HCT116 (cell line): ENCODE results near the gene TAMALIN. TPM values are rescaled to one million over a fixed set of nuclear protein-coding genes. Genes with fewer than 3 reads are reported as not detected.

Experiments
- ATAC-seq: fragments of 200-7000 bp; cut with Tn5 transposase; 2 replicates; pipeline ENCODE4 v1.9.1; 2020; ENCODE audit warnings: mild to moderate bottlenecking, moderate library complexity
- BruUV-seq: library from RNA; stranded (reverse); fragments of 400-500 nt; replicated peaks from 2 replicates; lab custom pipeline; 2021; lab: Mats Ljungman, UMichigan
- CTCF ChIA-PET: fragments of 300-600 bp; sonication (Branson Sonifier 250); formaldehyde crosslinking; loops from one replicate; lab custom pipeline; 2021; ENCODE audit warnings: antibody characterized with exemption; lab: Charles Lee
- POLR2A ChIA-PET: fragments of 300-600, 350-600 bp; sonication (Branson Sonifier 250); formaldehyde crosslinking; loops from one replicate; lab custom pipeline; 2021; ENCODE audit warnings: antibody characterized with exemption; lab: Charles Lee
- RAD21 ChIA-PET, 2 experiments: fragments of 300-600 bp; sonication (Branson Sonifier 250); formaldehyde crosslinking; loops; one replicate each; lab custom pipeline; 2023; ENCODE audit warnings: low total read pairs in 2 of 2; ENCODE audit not compliant: uncharacterized antibody in 2 of 2, unreplicated experiment in 2 of 2, low non-redundant PET in 1 of 2; lab: Charles Lee
- DNase-seq: peaks from one replicate; pipeline ENCODE4 v3.0.0-alpha.2; 2010; ENCODE audit warnings: low read depth, low spot score
- H2AFZ ChIP-seq: fragments of 200-600 bp; shearing (Covaris generic), sonication (generic); 2 replicates; pipeline ENCODE4 v1.6.1; 2017; ENCODE audit warnings: low read depth, mixed run types, mixed read lengths, antibody characterized with exemption, low read length; ENCODE audit not compliant: poor library complexity, severe bottlenecking
- H3K27ac ChIP-seq: 2 replicates; pipeline ENCODE4 v1.5.1; 2012; ENCODE audit warnings: low read depth, low read length
- H3K27me3 ChIP-seq: fragments of 200-600 bp; sonication (generic); 2 replicates; pipeline ENCODE4 v1.6.1; 2016; ENCODE audit warnings: mixed run types, low read length, mixed read lengths; ENCODE audit not compliant: insufficient read depth
- H3K36me3 ChIP-seq, 2 experiments: fragments of 200-500 bp in 1 of 2; fragments of 200-600 bp in 1 of 2; sonication (Bioruptor generic) in 1 of 2; sonication (generic) in 1 of 2; 2 replicates each; pipeline versions ENCODE4 v1.5.1 to v1.6.1; 2014 to 2016; ENCODE audit warnings: low read length in 2 of 2, inconsistent platforms in 1 of 2, mixed read lengths in 1 of 2, mixed run types in 1 of 2; ENCODE audit not compliant: insufficient read depth in 2 of 2, control insufficient read depth in 1 of 2
- H3K4me1 ChIP-seq, 2 experiments: fragments of 200-600 bp in 1 of 2; sonication (generic) in 1 of 2; 2 replicates each; pipeline versions ENCODE4 v1.5.1 to v1.6.1; 2012 to 2017; ENCODE audit warnings: low read length in 2 of 2, inconsistent platforms in 1 of 2, mild to moderate bottlenecking in 1 of 2, mixed read lengths in 1 of 2, mixed run types in 1 of 2, moderate library complexity in 1 of 2; ENCODE audit not compliant: insufficient read depth in 2 of 2, control insufficient read depth in 1 of 2
- H3K4me2 ChIP-seq: fragments of 200-600 bp; sonication (generic); 2 replicates; pipeline ENCODE4 v1.6.1; 2017; ENCODE audit warnings: mixed run types, low read length, mixed read lengths
- H3K4me3 ChIP-seq, 2 experiments: fragments of 200-600 bp in 1 of 2; sonication (generic) in 1 of 2; replicated peaks in 1 of 2; 2 replicates each; pipeline ENCODE4 v1.5.1; 2011 to 2016; ENCODE audit warnings: low read length in 2 of 2, control low read depth in 1 of 2, low read depth in 1 of 2, mild to moderate bottlenecking in 1 of 2, mixed read lengths in 1 of 2, mixed run types in 1 of 2
- H3K79me2 ChIP-seq: fragments of 200-600 bp; sonication (generic); 2 replicates; pipeline ENCODE4 v1.6.1; 2017; ENCODE audit warnings: mild to moderate bottlenecking, mixed run types, low read length, moderate library complexity, mixed read lengths; ENCODE audit not compliant: insufficient read depth
- H3K9ac ChIP-seq: fragments of 200-600 bp; sonication (generic); 2 replicates; pipeline ENCODE4 v1.6.1; 2016; ENCODE audit warnings: low read length, mixed read lengths
- H3K9me2 ChIP-seq: fragments of 200-600 bp; sonication (generic), shearing (Covaris generic); 2 replicates; pipeline ENCODE4 v1.6.1; 2017; ENCODE audit warnings: mixed run types, mild to moderate bottlenecking, moderate library complexity; ENCODE audit not compliant: insufficient read depth
- H3K9me3 ChIP-seq, 2 experiments: fragments of 200-500 bp in 1 of 2; fragments of 200-600 bp in 1 of 2; sonication (Bioruptor generic) in 1 of 2; sonication (generic) in 1 of 2; 2 replicates each; pipeline ENCODE4 v1.6.1; 2014 to 2017; ENCODE audit warnings: low read length in 2 of 2, mixed read lengths in 2 of 2, inconsistent platforms in 1 of 2, low read depth in 1 of 2, mild to moderate bottlenecking in 1 of 2, mixed run types in 1 of 2, moderate library complexity in 1 of 2; ENCODE audit not compliant: control insufficient read depth in 1 of 2, insufficient read depth in 1 of 2
- H4K20me1 ChIP-seq: fragments of 200-600 bp; sonication (generic), shearing (Covaris generic); 2 replicates; pipeline ENCODE4 v1.6.1; 2017; ENCODE audit warnings: mixed run types, mild to moderate bottlenecking, moderate library complexity; ENCODE audit not compliant: insufficient read depth
- EGR1 ChIP-seq: IDR thresholded peaks from 2 replicates; pipeline ENCODE4 v1.6.1; 2012; ENCODE audit warnings: low read depth
- ELF1 ChIP-seq: IDR thresholded peaks from 2 replicates; pipeline ENCODE4 v1.6.1; 2012; ENCODE audit warnings: low read depth, borderline replicate concordance
- EZH2 ChIP-seq: fragments of 200-600 bp; sonication (generic); IDR thresholded peaks from 2 replicates; pipeline ENCODE4 v1.6.1; 2017; ENCODE audit warnings: antibody characterized with exemption, mixed run types
- FOSL1 ChIP-seq: IDR thresholded peaks from 2 replicates; pipeline ENCODE4 v1.6.1; 2012; ENCODE audit warnings: low read depth
- MAX ChIP-seq: IDR thresholded peaks from 2 replicates; pipeline ENCODE4 v1.6.1; 2012
- POLR2A ChIP-seq: IDR thresholded peaks from 2 replicates; pipeline ENCODE4 v1.7.0; 2011; ENCODE audit warnings: borderline replicate concordance; ENCODE audit not compliant: insufficient read depth, insufficient read length; ENCODE audit errors: extremely low read depth
- POLR2AphosphoS5 ChIP-seq: IDR thresholded peaks from 2 replicates; pipeline ENCODE4 v1.6.1; 2011; ENCODE audit warnings: mild to moderate bottlenecking, low read depth, low read length, moderate library complexity
- REST ChIP-seq: IDR thresholded peaks from 2 replicates; pipeline ENCODE4 v1.6.1; 2012; ENCODE audit warnings: low read depth
- SIN3A ChIP-seq: IDR thresholded peaks from 2 replicates; pipeline ENCODE4 v1.6.1; 2012; ENCODE audit warnings: low read depth
- YY1 ChIP-seq: IDR thresholded peaks from 2 replicates; pipeline ENCODE4 v1.6.1; 2011; ENCODE audit warnings: low read length, low read depth, moderate library complexity, mild to moderate bottlenecking; ENCODE audit not compliant: insufficient replicate concordance; ENCODE audit errors: extremely low read depth
- ZFX ChIP-seq: fragments of 450-650 bp; IDR thresholded peaks from 2 replicates; pipeline ENCODE4 v1.6.1; 2017
- ZNF274 ChIP-seq: fragments of 200-500 bp; sonication (Bioruptor generic); IDR thresholded peaks from 2 replicates; pipeline ENCODE4 v1.6.1; 2014; ENCODE audit warnings: mild to moderate bottlenecking, low read depth, low read length, inconsistent platforms
- intact Hi-C: fragments of 100-400 bp; cut with micrococcal nuclease; formaldehyde crosslinking; loops from 2 replicates; pipeline ENCODE4 v1.10.0; 2022
- total RNA-seq: library from RNA; stranded (reverse); gene quantifications from one replicate; pipeline ENCODE4 v1.2.1, GENCODE V29; 2021; ENCODE audit not compliant: unreplicated experiment
- TF ChIP-seq, protein P1 (sequence below): IDR thresholded peaks from 2 replicates; pipeline ENCODE4 v1.6.1; 2011; ENCODE audit warnings: mild to moderate bottlenecking, low read length, moderate library complexity; ENCODE audit not compliant: insufficient replicate concordance; ENCODE audit errors: extremely low read depth

TAMALIN gene
- total RNA-seq, 1 experiment from 2014 or later, result 1.1 TPM

DNA sequence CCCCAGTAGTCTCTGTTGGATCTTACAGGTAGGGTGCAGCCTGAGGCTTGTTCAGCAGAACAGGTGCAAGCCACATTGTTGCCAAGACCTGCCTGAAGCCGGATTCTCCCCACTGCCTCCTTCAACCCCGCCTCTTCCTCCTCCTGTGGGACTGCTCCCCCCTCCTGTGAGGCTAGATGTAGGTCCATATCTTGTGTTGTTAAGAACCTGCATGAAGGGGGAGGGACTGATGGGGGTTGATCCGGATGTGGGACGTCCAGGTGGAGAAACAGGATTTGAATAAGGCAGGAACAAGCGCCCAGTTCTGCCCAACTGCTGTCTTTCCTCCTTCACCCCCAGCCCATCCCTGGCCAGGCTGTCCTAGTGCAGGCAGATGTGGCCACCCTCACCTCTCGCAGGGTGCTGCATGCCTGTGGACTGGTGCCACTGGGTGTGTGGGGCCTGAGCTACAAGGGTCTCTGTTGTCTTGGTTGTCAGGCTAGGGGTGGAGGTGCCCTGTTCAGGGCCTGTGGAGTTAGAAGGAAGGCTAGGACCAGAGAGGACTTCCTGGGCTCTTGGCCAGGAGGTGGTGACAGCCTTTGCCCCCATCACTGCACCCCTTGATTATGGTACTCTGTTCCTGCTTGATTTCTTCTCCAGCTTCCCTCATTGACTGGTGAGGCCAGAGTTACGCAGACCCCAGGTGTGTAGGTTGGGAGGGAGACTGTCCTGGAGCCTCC lies 45.9 kb downstream of the TAMALIN start (continued):
- TF ChIP-seq REST (no peak), POLR2AphosphoS5 (no peak), ZNF274 (no peak), ZFX (no peak), ELF1 (no peak), SIN3A (no peak), FOSL1 (no peak)
- TF ChIP-seq, all 23 proteins: peak for 0

- no TSS peak for BruUV-seq
- no peak for ATAC-seq
- RAD21 ChIA-PET, result no interaction called here
- intact Hi-C loops, result no loop called here
- H3K27me3 ChIP-seq, result no peaks in the 10 kb centered on the region
- H3K79me2 ChIP-seq, result peaks cover 31% of the 10 kb centered on the region; the same call in 1 of the 2 replicates
- H4K20me1 ChIP-seq, result no peaks in the 10 kb centered on the region
- H3K27ac ChIP-seq, result no peak overlapping the region
- no peak overlapping the region for H2AFZ ChIP-seq
- peaks cover 22 to 42% of the 10 kb centered on the region in 2 experiments for H3K4me1 ChIP-seq
- H3K4me3 ChIP-seq, result no peak overlapping the region
- no peak for DNase-seq
- CTCF ChIA-PET, result no interaction called here
- no peak overlapping the region for H3K9ac ChIP-seq
- POLR2A ChIA-PET, result no interaction called here
- H3K9me2 ChIP-seq, result no peaks in the 10 kb centered on the region
- no peaks in the 10 kb centered on the region for H3K9me3 ChIP-seq
- H3K36me3 ChIP-seq, result peaks cover 3 to 8% of the 10 kb centered on the region in 2 experiments; a peak in 2 of 4 replicates
- H3K4me2 ChIP-seq, result no peak overlapping the region
- no peak for TF ChIP-seq MAX
- TF ChIP-seq SIN3A, result no peak
- TF ChIP-seq YY1, result no peak
- no peak for TF ChIP-seq REST
- no peak for TF ChIP-seq POLR2AphosphoS5
- no peak for TF ChIP-seq POLR2A
- TF ChIP-seq ZNF274, result no peak
- no peak for TF ChIP-seq EGR1
- TF ChIP-seq EZH2, result no peak
- TF ChIP-seq, protein P1, sequence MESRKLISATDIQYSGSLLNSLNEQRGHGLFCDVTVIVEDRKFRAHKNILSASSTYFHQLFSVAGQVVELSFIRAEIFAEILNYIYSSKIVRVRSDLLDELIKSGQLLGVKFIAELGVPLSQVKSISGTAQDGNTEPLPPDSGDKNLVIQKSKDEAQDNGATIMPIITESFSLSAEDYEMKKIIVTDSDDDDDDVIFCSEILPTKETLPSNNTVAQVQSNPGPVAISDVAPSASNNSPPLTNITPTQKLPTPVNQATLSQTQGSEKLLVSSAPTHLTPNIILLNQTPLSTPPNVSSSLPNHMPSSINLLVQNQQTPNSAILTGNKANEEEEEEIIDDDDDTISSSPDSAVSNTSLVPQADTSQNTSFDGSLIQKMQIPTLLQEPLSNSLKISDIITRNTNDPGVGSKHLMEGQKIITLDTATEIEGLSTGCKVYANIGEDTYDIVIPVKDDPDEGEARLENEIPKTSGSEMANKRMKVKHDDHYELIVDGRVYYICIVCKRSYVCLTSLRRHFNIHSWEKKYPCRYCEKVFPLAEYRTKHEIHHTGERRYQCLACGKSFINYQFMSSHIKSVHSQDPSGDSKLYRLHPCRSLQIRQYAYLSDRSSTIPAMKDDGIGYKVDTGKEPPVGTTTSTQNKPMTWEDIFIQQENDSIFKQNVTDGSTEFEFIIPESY, result no peak
Observed at GRCh38 chr12:52053536-52054209, 46.9 kb downstream of the TAMALIN start.
